Stimulated activated CD8-positive, alpha-beta memory T cell treated with anti-CD3 and anti-CD28 coated beads, Interleukin-12 subunit alpha, Interleukin-12 subunit beta, amount 100 ng/mL, for 1 hour (primary cell): ENCODE measurements around the gene PNMA1.
"Not testable (repeated sequence)": the region's sequence is repeated elsewhere in the genome, so short reads cannot be mapped to it uniquely, and the experiment has no call there.

Source experiments
- DNase-seq: peaks from one replicate; pipeline ENCODE4 v3.0.0-alpha.2; 2020; ENCODE audit warnings: low read depth

The PNMA1 gene

DNA sequence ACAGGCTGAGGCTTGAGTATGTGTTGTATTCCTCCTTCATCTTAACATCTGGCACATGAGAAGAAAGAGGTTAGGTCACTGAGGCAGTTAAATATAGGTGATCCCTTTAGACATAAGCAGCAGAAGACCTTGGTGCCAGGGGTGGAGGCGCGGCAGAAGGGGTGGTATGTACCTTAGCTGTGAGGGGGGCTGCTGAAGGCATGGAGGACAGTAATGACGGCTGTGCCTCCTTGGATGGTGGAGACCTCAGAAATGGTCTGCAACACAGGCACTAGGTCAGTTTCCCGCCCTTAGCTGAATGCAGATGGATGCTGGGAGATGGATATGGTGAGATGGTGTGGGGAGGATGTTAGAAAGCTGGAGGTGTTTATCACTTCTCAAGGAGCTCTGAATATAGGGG lies 1.5 kb upstream of the PNMA1 start:
- DNase-seq = no peak

DNA sequence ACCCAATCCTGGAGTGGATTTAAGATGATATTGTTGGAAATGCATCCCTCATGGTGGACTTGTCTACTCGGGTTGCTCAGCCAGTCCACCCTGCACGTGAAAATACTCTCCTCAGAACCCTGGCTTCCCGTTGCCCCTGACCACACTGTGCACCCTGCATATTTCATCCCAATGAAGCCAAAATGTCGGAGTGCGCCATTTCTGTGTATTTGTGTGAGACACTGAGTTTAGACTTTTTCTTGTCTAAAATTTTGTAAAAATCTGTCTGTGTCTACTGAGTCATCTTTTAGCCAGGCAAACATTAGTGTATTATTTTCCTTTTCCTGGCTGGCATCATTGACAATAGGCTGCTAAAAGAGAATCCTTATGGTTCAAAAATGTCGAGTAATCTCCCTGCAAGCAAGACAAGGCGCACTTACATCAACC lies 485 bp upstream of the PNMA1 start:
- DNase-seq = no peak

DNA sequence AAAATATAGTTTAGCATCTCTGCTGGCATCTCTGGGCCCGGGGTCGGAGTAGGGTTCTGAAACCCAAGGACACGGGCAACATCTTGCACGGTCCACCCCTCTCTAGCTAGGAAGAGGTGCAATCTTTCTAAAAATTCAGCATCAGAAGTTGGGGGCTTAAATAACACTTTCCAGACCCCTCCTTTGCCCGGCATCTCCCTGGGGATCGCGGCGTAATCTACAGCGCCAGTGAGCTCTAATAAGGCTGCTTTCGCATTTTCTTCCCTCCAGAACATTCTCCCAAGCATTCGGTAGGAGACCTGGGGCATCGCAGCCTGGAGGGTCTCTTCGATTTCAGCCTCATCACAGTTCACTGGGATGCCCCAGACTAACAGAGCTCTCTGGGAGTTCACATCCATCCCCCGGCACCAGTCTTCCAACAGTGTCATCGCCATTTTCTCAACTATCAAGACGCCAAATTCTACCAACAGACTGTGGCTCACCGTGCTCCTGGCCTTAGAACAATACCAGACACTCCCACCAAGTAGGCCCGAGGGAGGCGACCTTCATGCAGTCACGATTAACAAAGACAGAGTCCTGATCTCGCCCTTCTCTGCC lies 880 bp downstream of the PNMA1 start:
- no peak for DNase-seq

DNA sequence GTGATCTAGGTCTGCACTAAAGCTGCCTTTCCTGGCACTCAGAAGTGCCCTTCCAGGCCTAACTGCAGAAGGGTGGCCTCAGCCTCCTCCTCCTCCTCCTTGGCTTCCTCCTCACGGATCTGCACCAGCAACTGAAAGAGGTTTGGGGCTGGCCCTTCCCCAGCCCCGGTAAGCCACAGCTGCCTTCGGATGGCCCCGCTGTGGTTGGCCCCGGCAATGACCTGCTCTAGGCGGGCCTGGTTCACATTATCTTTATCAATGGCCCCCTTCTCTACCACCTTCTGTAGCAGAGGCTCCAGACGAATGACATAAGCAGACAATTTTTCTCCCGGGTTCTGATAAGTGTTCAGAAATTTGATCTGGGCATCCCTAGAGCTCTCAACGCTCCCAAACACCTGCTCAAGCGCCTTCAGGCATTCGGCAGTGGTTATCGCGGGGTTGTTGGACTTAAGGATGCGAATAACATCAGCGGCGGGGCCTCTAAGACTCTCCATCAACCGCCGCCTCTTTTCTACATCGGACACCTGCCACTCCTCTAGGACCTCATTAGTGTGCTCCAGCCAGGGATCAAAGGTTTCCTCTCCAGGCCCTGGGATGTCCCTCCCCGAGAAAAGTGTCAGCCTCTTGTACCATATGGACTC lies 1.5 kb downstream of the PNMA1 start:
- no peak for DNase-seq

DNA sequence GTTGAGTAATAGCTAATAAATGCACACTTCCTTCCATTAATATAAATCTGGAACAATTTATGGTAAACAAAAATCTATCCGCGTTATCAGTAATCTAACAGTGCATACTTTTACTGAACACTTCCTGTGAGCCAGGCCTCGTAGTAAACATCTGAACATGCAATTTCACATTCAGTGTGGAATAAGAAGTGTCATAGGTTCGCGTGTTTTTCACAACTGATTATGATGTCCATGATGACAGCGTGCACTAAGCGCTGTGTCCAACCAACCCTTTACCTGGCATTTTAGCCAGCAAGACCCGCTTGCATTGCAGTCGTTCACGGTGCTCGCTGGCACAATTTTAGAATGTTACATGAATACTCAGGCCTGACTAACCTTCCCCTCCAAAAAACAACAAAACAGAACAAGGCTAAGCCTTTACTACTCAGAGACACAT lies 2.1 kb downstream of the PNMA1 start:
- no peak for DNase-seq

DNA sequence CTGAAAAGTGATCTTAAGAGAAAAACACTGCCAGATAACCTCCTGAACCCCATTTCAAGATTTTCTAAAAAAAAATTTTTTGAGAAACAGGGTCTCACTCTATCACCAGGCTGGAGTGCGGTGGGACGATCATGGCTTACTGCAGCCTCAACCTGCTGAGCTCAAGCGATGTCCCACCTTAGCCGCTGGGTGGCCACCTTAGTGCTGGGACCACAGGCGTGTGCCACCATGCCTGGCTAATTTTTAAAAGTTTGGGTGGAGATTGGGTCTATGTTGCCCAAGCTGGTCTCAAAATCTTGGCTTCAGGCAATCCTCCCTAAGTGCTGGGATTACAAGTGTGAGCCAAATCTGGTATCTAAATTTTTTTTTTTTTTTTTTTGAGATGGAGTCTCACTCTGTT lies 3.4 kb downstream of the PNMA1 start:
- DNase-seq = no peak

DNA sequence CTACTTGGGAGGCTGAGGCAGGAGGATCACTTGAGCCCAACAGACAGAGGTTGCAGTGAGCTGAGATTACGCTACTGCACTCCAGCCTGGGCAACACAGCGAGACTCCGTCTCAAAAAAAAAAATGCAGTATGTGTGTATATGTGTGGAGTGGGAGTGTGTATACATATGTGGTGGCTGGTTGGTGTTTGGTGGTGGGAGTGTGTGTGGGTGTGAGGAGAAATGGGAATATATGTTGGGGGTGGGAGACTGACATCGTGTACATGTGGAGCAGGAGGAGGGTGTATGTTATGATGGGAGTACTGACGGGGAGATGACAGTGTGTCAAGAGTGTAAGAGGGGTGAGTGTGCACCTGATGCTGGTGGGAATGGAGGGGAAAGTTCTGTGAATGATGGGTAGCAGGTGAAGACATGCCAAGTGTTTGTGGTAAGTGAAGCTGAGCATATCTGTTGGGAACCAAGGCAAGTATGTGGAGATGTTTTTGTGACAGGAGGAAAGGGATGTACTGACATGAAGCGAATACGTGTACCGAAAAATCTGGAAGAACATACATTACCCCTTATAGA lies 4.2 kb downstream of the PNMA1 start:
- no peak for DNase-seq

DNA sequence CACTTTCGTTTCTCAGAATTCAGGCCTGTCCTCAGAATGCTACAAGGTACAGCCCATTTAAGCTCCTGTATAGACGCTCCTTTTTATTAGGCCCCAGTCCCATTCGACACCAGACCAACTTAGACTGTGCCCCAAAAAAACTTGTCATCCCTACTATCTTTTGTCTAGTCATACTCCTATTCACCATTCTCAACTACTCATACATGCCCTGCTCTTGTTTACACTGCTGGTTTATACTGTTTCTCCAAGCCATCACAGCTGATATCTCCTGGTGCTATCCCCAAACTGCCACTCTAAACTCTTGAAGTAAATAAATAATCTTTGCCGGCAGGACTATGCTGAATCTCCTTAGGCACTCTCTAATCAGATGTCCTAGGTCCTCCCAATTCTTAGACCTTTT lies 6.1 kb downstream of the PNMA1 start:
- DNase-seq = not testable (repeated sequence)

DNA sequence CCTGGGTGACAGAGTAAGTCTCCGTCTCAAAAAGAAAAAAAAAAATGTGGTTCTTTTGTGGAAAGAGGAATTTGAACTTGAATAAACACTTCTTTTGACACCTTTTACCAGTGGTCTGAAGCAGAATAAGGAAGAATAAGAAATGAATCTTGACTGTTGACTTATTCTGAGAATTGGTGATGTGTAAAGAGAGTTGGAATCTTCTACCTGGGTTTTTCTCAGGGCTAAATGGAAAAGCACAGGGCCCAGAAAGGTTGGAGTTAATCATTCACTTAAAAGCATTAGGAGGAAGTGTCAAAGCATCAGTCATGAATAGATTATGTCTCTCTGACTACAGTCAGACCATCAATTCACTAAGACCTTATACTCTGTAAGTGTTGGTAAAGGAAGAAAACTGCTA lies 13.9 kb downstream of the PNMA1 start:
- DNase-seq = no peak

DNA sequence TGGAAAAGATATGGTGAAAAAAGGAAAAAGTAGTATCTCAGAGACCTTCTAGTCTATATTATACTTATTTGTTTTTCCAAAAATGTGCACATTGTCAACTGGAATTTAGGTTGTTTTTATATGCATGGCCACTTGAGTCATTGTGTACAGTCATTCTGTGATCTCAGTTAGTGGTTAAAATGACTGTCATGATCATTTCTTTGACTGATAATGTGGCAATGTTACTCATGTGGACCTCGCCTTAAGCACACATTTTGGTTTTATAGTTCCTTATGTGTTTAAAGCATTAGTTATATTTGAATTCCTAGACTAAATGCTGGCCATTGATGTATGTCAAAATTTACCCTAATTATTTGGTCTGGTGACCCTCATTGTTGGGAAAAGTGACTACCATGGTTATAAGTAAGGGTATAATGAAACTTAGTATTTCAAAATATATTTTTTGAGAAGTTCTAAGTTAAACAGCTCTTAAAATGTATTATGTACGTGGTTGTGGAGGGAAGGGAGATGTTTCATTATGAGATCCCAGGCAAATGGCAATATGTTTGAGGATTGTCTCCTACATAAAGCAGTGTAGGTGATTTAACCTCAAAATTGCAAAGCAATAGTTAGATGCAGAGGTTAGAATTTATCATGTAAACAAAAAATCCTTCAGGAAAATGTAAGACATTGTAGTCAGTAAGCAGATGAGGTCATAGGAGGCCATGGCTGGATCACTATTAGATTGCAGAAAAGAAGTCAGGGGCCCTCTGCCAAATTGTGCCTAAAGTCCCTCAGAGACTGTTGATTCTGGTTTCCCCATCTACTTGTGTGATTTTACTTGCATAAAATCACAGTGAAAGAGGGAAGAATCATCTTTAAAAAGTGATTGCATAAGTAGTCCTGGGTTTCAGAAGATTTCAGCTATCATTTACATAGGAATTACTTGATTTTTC lies 17.5 kb downstream of the PNMA1 start:
- no peak for DNase-seq

DNA sequence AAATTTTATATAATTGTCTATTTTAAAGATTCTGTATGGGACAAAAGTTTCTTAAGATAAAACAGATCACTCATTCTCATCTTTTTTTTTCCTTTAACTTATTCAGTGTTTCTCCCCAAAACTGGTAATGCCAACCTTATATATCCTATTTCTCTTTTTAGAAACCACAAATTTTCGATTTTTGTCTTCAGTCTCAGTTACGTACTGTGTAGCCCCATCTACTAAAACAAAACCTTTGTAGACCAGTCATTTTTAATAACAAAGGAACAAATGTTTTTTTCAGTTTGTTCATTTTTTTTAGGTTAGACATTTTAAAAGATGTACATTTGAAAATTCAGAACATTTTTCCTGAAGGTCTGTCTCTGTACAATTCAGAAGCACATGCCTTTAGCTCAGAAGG lies 18.2 kb downstream of the PNMA1 start:
- DNase-seq = no peak

DNA sequence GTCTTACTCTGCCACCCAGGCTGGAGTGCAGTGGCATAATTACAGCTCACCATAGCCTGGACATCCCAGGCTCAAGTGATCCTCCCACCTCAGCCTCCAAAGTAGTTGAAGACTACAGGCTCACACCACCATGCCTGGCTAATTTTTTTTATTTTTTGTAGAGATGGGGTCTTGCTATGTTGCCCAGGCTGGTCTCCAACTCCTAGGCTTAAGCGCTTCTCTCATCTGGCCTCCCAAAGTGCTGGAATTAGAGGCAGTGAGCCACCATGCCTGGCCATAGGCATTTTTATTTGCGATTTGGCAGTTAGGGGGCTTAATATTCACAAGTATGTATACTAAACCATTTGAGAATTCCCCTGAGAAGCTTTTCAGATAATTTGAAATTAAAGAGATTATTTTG lies 19.1 kb downstream of the PNMA1 start:
- no peak for DNase-seq

DNA sequence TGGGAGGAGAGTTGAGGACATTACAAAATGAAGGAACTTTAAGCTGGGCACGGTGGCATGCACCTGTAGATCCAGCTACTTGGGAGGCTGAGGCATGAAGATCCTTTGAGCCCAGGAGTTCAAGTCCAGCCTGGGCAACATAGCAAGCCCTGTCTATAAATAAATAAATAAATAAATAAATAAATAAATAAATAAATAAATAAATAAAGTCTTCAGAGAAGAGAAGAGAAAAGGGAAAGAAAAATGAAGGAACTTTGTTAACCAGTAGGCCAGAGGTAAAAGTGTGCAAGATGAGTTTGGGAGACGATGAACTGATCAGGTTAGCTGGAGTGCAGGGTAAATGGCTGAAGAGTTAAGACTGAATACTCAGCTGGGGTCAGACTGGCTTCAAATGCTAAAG lies 20.1 kb downstream of the PNMA1 start:
- DNase-seq = no peak

DNA sequence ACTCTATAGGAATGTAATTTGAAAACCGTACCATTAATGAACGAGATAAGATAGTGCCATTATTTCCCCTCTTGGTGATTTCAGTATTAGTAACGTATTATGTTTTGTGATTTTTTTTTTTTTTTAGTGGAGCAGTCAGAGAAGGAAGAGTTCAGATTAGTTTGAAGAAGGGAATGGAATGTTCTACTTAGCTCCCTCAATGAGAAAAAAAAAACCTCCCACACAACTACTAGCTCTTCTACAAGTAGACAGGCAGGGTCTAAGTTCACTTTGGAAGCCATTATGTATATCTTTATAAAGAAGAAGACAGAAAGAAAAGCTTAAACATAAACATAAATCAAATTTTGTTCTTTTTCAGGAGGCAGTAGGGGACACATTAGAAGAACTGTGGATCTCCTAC lies 27.3 kb downstream of the PNMA1 start:
- DNase-seq = no peak

DNA sequence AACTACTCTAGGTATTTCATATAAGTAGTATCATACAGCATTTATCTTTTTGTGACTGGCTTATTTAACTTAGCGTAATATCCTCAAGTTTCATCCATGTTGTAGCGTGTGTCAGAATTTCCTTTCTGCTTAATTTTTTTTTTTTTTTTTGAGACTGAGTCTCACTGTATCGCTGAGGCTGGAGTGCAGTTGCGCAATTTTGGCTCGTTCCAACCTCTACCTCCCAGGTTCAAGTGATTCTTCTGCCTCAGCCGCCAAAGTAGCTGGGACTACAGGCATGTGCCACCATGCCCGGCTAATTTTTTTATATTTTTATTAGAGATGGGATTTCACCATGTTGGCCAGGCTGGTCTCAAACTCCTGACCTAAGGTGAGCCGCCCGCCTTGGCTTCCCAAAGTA lies 28.9 kb downstream of the PNMA1 start:
- DNase-seq = no peak

DNA sequence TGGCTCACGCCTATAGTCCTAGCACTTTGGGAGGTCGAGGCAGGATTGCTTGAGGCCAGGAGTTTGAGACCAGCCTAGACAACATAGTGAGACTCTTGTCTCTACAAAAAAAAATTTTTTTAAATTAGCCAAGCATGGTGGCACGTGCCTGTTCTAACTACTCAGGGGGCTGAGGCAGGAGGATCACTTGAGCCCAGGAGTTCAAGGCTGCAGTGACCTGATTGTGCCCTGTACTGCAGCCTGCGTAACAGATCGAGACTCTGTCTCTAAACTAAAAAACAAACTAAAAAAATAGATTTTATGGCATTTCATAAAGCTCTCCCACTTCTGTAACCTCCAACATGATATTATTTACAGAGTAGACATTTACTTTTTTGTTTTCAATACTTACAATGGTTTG lies 29.6 kb downstream of the PNMA1 start:
- DNase-seq = no peak

DNA sequence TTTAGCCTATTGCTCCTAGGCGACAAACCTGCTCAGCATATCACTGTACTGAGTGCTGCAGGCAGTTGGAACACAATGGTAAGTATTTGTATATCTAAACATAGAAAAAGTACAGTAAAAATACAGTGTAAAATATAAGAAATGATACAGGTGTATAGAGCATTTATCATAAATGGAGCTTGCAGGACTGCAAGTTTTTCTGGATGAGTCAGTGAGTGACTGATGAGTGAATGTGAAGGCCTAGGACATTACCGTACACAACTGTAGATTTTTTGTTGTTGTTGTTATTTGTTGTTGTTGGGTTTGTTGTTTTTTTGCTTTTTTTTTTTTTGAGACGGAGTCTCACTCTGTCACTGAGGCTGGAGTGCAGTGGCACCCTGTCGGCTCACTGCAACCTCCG lies 33.4 kb downstream of the PNMA1 start:
- DNase-seq = no peak

DNA sequence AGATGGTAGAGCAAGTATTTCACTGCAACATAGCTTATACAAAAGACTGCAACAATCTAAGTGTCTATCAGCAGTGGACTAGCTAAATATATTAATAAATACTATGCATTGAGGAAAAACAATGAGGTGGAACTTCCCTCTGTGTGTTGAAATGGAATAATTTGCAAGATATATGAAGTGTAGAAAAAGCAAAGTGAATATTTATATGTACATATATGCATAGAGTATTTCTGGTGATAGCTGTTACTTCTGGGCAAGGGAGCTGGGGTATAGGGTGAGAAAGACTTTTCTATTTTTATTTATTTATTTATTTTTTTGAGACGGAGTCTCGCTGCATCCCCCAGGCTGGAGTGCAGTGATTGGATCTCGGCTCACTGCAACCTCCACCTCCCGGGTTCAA lies 35.5 kb downstream of the PNMA1 start:
- no peak for DNase-seq

DNA sequence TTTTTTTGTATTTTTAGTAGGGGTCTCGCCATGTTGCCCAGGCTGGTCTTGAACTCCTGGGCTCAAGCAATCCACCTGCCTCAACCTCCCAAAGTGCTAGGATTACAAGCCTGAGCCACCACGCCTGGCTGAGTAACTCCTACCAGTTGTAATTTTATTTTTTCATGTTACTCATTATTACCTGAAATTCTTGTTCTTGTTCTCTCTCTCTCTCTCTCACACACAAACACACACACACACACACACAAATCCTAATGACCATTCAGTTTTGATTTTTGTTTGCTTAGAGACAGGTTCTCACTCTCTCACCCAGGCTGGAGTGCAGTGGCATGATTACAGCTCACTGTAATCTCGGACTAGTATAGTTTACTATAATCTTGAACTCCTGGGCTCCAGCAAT lies 39.2 kb downstream of the PNMA1 start:
- DNase-seq = no peak

DNA sequence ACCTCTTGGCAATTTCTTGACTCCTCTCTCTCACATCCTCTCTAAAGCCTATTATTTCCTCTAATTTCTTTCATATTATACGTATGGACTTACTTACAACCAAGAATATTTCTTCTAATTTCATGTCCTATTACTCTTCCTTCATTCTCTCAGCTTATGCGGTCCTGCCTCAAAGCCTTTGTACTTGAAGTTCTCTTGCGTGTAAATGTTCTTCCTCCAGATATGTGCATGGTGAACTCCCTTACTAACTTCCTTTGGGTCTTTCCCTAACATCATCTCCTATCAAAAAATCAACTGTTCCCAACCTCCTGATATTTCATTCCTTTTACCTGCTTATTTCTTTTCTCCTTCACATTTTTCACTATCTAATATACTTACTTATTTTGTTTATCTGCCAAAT lies 46.3 kb downstream of the PNMA1 start:
- DNase-seq = no peak

DNA sequence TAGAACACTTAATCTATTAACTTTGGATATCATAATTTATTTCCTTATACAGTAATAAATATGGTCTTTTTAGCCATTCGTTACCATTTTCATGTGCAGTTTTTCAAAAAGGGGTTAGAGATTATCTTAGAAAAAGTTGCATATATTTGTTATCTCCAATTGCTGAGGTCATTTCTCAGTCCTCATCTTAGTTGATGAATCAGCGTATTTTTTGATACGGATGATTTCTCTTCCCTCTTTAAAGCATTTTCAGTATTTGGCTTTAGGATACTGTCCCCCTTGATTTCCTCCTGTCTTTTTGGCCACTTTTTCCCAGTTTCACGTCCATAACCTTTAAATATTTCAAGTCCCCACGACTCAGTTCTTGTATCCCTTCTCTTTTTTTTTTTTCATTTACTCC lies 47.6 kb downstream of the PNMA1 start:
- no peak for DNase-seq

DNA sequence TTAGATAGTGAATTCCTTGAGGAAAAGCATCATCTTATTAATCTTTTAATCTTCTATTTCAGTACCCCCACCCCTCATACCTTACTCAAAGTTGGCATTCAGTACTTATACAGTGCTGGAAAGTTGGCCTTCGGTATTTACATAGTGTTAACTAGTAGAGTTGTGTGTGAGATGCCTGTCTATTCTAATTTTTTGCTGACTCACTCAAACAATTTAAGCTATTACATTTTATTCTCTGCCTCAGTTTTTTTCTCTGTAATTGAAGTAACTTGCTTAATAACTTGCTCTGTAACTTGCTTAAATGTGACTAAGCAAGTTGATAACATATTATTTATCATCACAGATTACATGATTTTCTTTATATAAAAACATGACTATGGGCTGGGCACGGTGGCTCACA lies 49.1 kb downstream of the PNMA1 start:
- DNase-seq = no peak
